ENCODE measurements around the gene ZIC4.

GRCh38 chr3:147423798-147424580 is 17.6 kb upstream of the ZIC4 start:
- no peak for TF ChIP-seq MAX (IDR thresholded peaks at IDR 0.05)
- TF ChIP-seq TCF12 (IDR thresholded peaks at IDR 0.05; ENCODE audit: low read depth) = no peak
- no peak for TF ChIP-seq REST (IDR thresholded peaks at IDR 0.05; ENCODE audit: low read depth)
- TF ChIP-seq TAF1 (IDR thresholded peaks at IDR 0.05; ENCODE audit: low read depth) = no peak
- no peak for TF ChIP-seq USF1 (IDR thresholded peaks at IDR 0.05)
- TF ChIP-seq EGR1 (IDR thresholded peaks at IDR 0.05) = no peak
- no peak for TF ChIP-seq EP300 (IDR thresholded peaks at IDR 0.05; ENCODE audit: borderline replicate concordance)
- TF ChIP-seq FOXM1 (IDR thresholded peaks at IDR 0.05; ENCODE audit: borderline replicate concordance, low read depth) = no peak
- no peak for TF ChIP-seq RAD21 (IDR thresholded peaks at IDR 0.05; ENCODE audit: low read depth)
